Vagina (tissue), 2 donors: ENCODE measurements around the gene SERPINB13.

ENCODE experiments used
- POLR2AphosphoS5 ChIP-seq, 2 donors: sonication (generic); formaldehyde crosslinking; IDR thresholded peaks; one replicate each; pipeline ENCODE4 v1.9.0; 2017; ENCODE audit warnings: antibody characterized with exemption in 2 of 2, mild to moderate bottlenecking in 2 of 2, low read depth in 1 of 2; ENCODE audit not compliant: insufficient read depth in 1 of 2
- TF ChIP-seq, protein P1 (sequence below), 3 experiments: fragments of 450-650 bp in 2 of 3; fragments of 200-600 bp in 1 of 3; sonication (generic) in 1 of 3; IDR thresholded peaks; one replicate each; pipeline ENCODE4 v1.5.1; 2017 to 2019; ENCODE audit warnings: antibody characterized with exemption in 3 of 3, mild to moderate bottlenecking in 2 of 3, moderate library complexity in 2 of 3

DNA sequence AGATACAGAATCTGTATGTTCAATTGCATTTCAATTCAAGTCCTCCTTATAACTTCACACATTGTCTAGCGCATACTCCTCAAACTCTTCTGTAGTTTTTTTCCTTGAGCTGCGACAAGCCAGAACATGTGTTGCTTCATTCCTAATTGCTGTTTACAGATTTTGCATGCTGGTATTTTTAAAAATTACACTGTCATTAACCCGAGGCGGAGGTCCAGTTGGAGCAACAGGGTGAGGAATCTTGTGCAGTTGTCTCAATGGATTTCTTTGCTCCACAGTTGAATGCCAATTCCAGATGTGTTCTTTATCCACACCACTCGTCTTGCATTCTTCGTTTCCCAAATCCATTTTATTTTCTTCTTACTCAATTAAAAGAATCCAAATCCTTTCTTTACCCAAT is 16.4 kb upstream of the SERPINB13 start:
- TF ChIP-seq, protein P1, sequence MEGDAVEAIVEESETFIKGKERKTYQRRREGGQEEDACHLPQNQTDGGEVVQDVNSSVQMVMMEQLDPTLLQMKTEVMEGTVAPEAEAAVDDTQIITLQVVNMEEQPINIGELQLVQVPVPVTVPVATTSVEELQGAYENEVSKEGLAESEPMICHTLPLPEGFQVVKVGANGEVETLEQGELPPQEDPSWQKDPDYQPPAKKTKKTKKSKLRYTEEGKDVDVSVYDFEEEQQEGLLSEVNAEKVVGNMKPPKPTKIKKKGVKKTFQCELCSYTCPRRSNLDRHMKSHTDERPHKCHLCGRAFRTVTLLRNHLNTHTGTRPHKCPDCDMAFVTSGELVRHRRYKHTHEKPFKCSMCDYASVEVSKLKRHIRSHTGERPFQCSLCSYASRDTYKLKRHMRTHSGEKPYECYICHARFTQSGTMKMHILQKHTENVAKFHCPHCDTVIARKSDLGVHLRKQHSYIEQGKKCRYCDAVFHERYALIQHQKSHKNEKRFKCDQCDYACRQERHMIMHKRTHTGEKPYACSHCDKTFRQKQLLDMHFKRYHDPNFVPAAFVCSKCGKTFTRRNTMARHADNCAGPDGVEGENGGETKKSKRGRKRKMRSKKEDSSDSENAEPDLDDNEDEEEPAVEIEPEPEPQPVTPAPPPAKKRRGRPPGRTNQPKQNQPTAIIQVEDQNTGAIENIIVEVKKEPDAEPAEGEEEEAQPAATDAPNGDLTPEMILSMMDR (IDR thresholded peaks at IDR 0.05) = no peak
- no peak for TF ChIP-seq POLR2AphosphoS5 (IDR thresholded peaks at IDR 0.05; ENCODE audit: insufficient read depth in 1 of 2, low read depth in 1 of 2)
